CD4-positive, alpha-beta T cell treated with Interleukin-15 for 1 hour (primary cell): ENCODE data around the gene HPS1.

Source experiments
- DNase-seq: peaks from one replicate; pipeline ENCODE4 v3.0.0-alpha.2; 2020

HPS1 gene

GRCh38 chr10:98463976-98464754, 17.4 kb upstream of the HPS1 start:
- DNase-seq = no peak

GRCh38 chr10:98463016-98463415, 16.3 kb upstream of the HPS1 start:
- no peak for DNase-seq

GRCh38 chr10:98461500-98461842, 14.7 kb upstream of the HPS1 start:
- no peak for DNase-seq

GRCh38 chr10:98460837-98461499, 14.2 kb upstream of the HPS1 start:
- no peak for DNase-seq

- DNase-seq = no peak
Observed at GRCh38 chr10:98458809-98459784, 12.4 kb upstream of the HPS1 start.

GRCh38 chr10:98457721-98458120, 11.0 kb upstream of the HPS1 start:
- no peak for DNase-seq

GRCh38 chr10:98456686-98457482, 10.1 kb upstream of the HPS1 start:
- DNase-seq = no peak

GRCh38 chr10:98456043-98456570, 9.4 kb upstream of the HPS1 start:
- DNase-seq = no peak

GRCh38 chr10:98453729-98454128, 7.0 kb upstream of the HPS1 start:
- no peak for DNase-seq

GRCh38 chr10:98450618-98451017, 3.9 kb upstream of the HPS1 start:
- no peak for DNase-seq

- DNase-seq = no peak
Observed at GRCh38 chr10:98449287-98449686, 2.6 kb upstream of the HPS1 start.

- no peak for DNase-seq
Observed at GRCh38 chr10:98446151-98446660, 529 bp downstream of the HPS1 start.

GRCh38 chr10:98445200-98445812, 1.4 kb downstream of the HPS1 start:
- no peak for DNase-seq

- DNase-seq = no peak
Observed at GRCh38 chr10:98444314-98445006, 2.3 kb downstream of the HPS1 start.

GRCh38 chr10:98438715-98439114, 8.0 kb downstream of the HPS1 start:
- no peak for DNase-seq

- DNase-seq = no peak
Observed at GRCh38 chr10:98436704-98437103, 10.0 kb downstream of the HPS1 start.

GRCh38 chr10:98435178-98435577, 11.6 kb downstream of the HPS1 start:
- DNase-seq = no peak

- no peak for DNase-seq
Observed at GRCh38 chr10:98433881-98434732, 12.6 kb downstream of the HPS1 start.

GRCh38 chr10:98433371-98433770, 13.4 kb downstream of the HPS1 start:
- DNase-seq = no peak

- no peak for DNase-seq
Observed at GRCh38 chr10:98432330-98432729, 14.4 kb downstream of the HPS1 start.
